ENCODE results near the gene MINDY4B.

DNA sequence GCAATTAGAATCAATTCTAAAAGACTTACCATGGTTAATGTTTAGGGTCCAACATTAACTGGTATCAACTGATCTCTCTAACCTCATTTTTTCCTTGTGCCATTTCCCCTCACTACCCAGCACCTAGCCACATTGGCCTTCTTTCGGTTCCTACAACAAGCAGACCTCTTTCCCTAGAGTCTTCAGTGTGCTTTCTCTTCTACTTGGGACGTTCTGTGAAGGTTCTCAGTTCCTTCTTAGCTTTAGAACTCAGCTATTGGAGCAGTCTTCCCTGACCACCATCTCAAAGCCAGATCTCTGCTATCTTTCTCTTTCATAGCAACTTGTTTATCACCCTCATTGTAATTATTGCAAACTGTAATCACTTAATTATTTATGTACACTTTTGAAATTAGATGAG, 31.5 kb upstream of the MINDY4B start:
- TF ChIP-seq ZBTB8A (tag by site-specific recombination; IDR thresholded peaks at IDR 0.05): no peak
- TF ChIP-seq, protein P1, sequence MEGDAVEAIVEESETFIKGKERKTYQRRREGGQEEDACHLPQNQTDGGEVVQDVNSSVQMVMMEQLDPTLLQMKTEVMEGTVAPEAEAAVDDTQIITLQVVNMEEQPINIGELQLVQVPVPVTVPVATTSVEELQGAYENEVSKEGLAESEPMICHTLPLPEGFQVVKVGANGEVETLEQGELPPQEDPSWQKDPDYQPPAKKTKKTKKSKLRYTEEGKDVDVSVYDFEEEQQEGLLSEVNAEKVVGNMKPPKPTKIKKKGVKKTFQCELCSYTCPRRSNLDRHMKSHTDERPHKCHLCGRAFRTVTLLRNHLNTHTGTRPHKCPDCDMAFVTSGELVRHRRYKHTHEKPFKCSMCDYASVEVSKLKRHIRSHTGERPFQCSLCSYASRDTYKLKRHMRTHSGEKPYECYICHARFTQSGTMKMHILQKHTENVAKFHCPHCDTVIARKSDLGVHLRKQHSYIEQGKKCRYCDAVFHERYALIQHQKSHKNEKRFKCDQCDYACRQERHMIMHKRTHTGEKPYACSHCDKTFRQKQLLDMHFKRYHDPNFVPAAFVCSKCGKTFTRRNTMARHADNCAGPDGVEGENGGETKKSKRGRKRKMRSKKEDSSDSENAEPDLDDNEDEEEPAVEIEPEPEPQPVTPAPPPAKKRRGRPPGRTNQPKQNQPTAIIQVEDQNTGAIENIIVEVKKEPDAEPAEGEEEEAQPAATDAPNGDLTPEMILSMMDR (tag by site-specific recombination; IDR thresholded peaks at IDR 0.05): no peak
- no peak for TF ChIP-seq ZEB2 (tag by site-specific recombination; IDR thresholded peaks at IDR 0.05)
- TF ChIP-seq ZFHX2 (tag by site-specific recombination; conservative IDR thresholded peaks at IDR 0.05): no peak
- no peak for TF ChIP-seq ZNF266 (tag by site-specific recombination; IDR thresholded peaks at IDR 0.05; ENCODE audit: low read depth)
- TF ChIP-seq ZNF776 (tag by site-specific recombination; IDR thresholded peaks at IDR 0.05; ENCODE audit: borderline replicate concordance): no peak
- no peak for TF ChIP-seq ZNF585B (tag by site-specific recombination; IDR thresholded peaks at IDR 0.05)
- TF ChIP-seq ZBTB20 (tag by site-specific recombination; IDR thresholded peaks at IDR 0.05): no peak
- no peak for TF ChIP-seq ZNF174 (tag by site-specific recombination; IDR thresholded peaks at IDR 0.05)
- TF ChIP-seq ZNF521 (tag by site-specific recombination; IDR thresholded peaks at IDR 0.05): no peak
